ENCODE measurements around the gene SLC43A1. TPM values are rescaled to one million over a fixed set of nuclear protein-coding genes. Genes with fewer than 3 reads are reported as not detected.

The SLC43A1 gene
- total RNA-seq (10 to 100 TPM; 11.8 to 25.3 TPM), polyA plus RNA-seq (ENCODE audit: insufficient read length in 6 of 6) (10 to 100 TPM; 11.7 to 19.6 (median 18.0) TPM)
- long read RNA-seq, donor 1, partial matches to known transcripts, result 0 of 3 reads
- long read RNA-seq, donor 1, other reads (novel, unspliced or antisense), result 0 of 3 reads
- long read RNA-seq, donor 2, partial matches to known transcripts, result 0 of 4 reads
- long read RNA-seq, donor 2, other reads (novel, unspliced or antisense), result 0 of 4 reads
- long read RNA-seq, donor 3, partial matches to known transcripts, result 0 of 2 reads
- long read RNA-seq, donor 3, other reads (novel, unspliced or antisense), result 0 of 2 reads
- long read RNA-seq, donor 4, partial matches to known transcripts, result 0 of 4 reads
- long read RNA-seq, donor 4, other reads (novel, unspliced or antisense), result 0 of 4 reads
- long read RNA-seq, donor 5, partial matches to known transcripts, result 0 of 1 reads
- long read RNA-seq, donor 5, other reads (novel, unspliced or antisense), result 0 of 1 reads
- long read RNA-seq, donor 6, partial matches to known transcripts, result 0 of 1 reads
- long read RNA-seq, donor 6, other reads (novel, unspliced or antisense), result 0 of 1 reads
- long read RNA-seq, donor 7, partial matches to known transcripts, result 0 of 1 reads
- long read RNA-seq, donor 7, other reads (novel, unspliced or antisense), result 0 of 1 reads
- long read RNA-seq, donor 8, partial matches to known transcripts, result 0 of 3 reads
- long read RNA-seq, donor 8, other reads (novel, unspliced or antisense), result 0 of 3 reads
- long read RNA-seq, donor 9, result 0 reads
- long read RNA-seq, donor 10, transcript SLC43A1-204 (15 exons, 2,358 nt), result major isoform, 5 of 9 reads
- long read RNA-seq, donor 10, partial matches to known transcripts, result 0 of 9 reads
- long read RNA-seq, donor 10, other reads (novel, unspliced or antisense), result 1 of 9 reads
- long read RNA-seq, donor 11, result 0 reads
- long read RNA-seq, donor 12, partial matches to known transcripts, result 0 of 2 reads
- long read RNA-seq, donor 12, other reads (novel, unspliced or antisense), result 0 of 2 reads

DNA sequence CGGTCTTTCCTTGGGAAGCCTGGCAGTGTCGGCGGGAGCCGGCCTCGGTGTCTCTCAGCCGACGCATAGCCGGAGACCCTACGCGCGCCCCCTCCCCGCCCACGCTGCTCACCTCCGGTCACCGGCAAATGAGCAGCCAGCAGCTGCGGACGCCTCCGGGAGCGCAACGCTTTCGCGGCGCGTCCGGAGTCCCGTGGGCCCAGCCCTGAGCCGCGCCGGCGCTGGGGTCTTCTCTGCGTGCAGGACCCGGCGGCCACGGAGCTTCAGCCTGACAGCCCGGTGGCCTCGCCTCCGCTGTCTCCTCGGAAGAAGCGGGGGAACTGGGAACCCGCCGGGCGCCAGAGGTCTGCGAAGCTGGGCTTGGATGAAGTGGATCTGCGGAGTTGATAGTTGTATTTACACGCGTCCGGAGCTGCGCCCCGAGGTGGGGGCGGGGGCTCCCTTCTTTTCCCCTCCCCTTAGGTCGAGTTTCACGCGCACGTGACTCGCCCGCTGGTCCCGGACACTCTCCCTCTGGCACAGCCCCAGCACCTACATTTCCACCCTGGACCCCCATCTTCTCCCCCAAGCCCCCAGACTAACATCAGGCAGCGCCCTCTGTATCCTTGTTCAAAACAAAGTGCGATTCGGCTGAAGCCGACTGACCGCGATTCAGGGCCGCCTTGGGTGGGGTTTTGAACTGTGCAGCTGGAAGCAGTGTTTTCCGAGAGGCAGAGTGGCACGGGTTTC, at the start of gene SLC43A1:
TSS of gene SLC43A1 (minus strand) at position 371 of the 729 bp plus-strand sequence. CDS start 1,591 bp downstream, outside the sequence.
- intact Hi-C loops (cut with DNase I), result no loop called here
- ATAC-seq (peak; percentile 81), DNase-seq (peak; percentile 65 to 88 (median 69))
- no peaks in the 10 kb centered on the region for H3K36me3 ChIP-seq
- peak within 1 kb of the TSS; percentile 83 to 92 for H3K4me3 ChIP-seq
- H3K27me3 ChIP-seq, result no peaks in the 10 kb centered on the region
- peak within 1 kb of the TSS; percentile 46 to 55 for H3K27ac ChIP-seq
- no peaks in the 10 kb centered on the region for H3K9me3 ChIP-seq
- peaks cover 0 to 28% of the 10 kb centered on the region in 2 donors for H3K4me1 ChIP-seq
- TF ChIP-seq CTCF (IDR thresholded peaks at IDR 0.05), result no peak

DNA sequence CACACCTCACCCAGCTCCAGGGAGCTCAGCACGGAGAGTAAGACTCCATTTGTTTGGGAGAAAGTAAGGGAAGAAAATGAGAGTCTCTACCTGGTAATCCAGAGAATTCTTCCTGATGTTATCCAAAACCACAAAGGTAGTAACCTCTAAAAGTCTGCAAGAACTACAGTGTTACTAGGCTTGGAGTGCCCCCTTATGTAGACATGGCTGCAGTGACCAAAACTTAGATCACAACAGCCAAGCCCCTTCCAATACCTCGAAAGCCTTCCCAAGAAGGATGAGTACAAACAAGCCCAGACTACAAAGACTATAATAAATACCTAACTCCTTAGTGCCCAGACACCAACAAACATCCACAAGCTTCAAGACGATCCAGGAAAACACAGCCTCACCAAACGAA, 47.1 kb upstream of the SLC43A1 start:
- no peak overlapping the region for H3K4me3 ChIP-seq
- intact Hi-C loops (cut with DNase I), result no loop called here
- H3K9me3 ChIP-seq, result no peaks in the 10 kb centered on the region
- no peaks in the 10 kb centered on the region for H3K27me3 ChIP-seq
- peaks cover 12 to 44% of the 10 kb centered on the region in 2 donors for H3K4me1 ChIP-seq
- no peak for DNase-seq
- no peak overlapping the region for H3K27ac ChIP-seq
- ATAC-seq, result no peak
- H3K36me3 ChIP-seq, result peaks cover 0 to 34% of the 10 kb centered on the region in 2 donors
- TF ChIP-seq CTCF (IDR thresholded peaks at IDR 0.05), result no peak

- no peak for ATAC-seq
- Histone ChIP-seq H3K4me3 (no peak overlapping the region), H3K4me1 (peaks cover under 1 to 34% of the 10 kb centered on the region in 2 donors), H3K27me3 (no peaks in the 10 kb centered on the region), H3K27ac (no peak overlapping the region), H3K36me3 (peaks cover 0 to 59% of the 10 kb centered on the region in 2 donors), H3K9me3 (no peaks in the 10 kb centered on the region)
- DNase-seq, result no peak
- TF ChIP-seq CTCF (IDR thresholded peaks at IDR 0.05), result no peak
- intact Hi-C loops (cut with DNase I), result no loop called here
Observed at GRCh38 chr11:57560146-57560545, 44.6 kb upstream of the SLC43A1 start.

DNA sequence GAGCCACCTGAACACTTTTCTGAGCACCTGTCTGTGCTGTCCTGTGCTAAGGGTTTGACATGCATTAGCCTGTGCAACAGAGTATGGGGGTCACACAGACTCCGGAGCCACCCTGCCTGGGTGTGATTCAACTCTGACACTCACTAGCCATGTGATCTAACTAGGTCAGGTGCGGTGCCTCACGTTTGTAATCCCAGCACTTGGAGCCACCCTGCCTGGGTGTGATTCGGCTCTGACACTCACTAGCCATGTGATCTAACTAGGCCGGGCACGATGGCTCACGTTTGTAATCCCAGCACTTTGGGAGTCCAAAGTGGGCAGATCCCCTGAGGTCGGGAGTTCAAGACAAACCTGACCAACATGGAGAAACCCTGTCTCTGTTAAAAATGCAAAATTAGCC, 40.5 kb upstream of the SLC43A1 start:
- Histone ChIP-seq H3K4me1 (peaks cover 0 to 3% of the 10 kb centered on the region in 2 donors), H3K27ac (no peak overlapping the region), H3K4me3 (no peak overlapping the region), H3K36me3 (peaks cover 0 to 94% of the 10 kb centered on the region in 2 donors), H3K27me3 (no peaks in the 10 kb centered on the region), H3K9me3 (no peaks in the 10 kb centered on the region)
- no peak for TF ChIP-seq CTCF (IDR thresholded peaks at IDR 0.05)
- ATAC-seq (no peak), DNase-seq (no peak)
- intact Hi-C loops (cut with DNase I), result no loop called here

All from left lung (tissue), 14 donors.